Vagina (tissue), 2 donors: ENCODE results near the gene LDLRAD4. TPM values are rescaled to one million over a fixed set of nuclear protein-coding genes. Genes with fewer than 3 reads are reported as not detected.

Experiments
- DNase-seq, 2 donors: peaks; one replicate each; pipeline ENCODE4 v3.0.0-alpha.2; 2017; ENCODE audit errors: extremely low spot score in 2 of 2
- H3K27ac ChIP-seq: fragments of 200-600 bp; sonication (generic); one replicate; pipeline ENCODE4 v1.5.1; 2019
- H3K27me3 ChIP-seq: fragments of 200-600 bp; sonication (generic); one replicate; pipeline ENCODE4 v1.5.1; 2019
- H3K36me3 ChIP-seq, 2 donors: fragments of 200-600 bp; sonication (generic); one replicate each; pipeline ENCODE4 v1.5.1; 2017 to 2019
- H3K4me1 ChIP-seq: fragments of 200-600 bp; sonication (generic); one replicate; pipeline ENCODE4 v1.5.1; 2019
- H3K4me3 ChIP-seq, 2 donors: fragments of 200-600 bp; sonication (generic); 1 replicate in 1 of 2; 2 replicates in 1 of 2; pipeline ENCODE4 v1.5.1; 2016 to 2019
- H3K9me3 ChIP-seq: fragments of 200-600 bp; sonication (generic); one replicate; pipeline ENCODE4 v1.5.1; 2019
- POLR2A ChIP-seq, 2 donors: fragments of 450-650 bp; IDR thresholded peaks; one replicate each; pipeline ENCODE4 v1.6.1; 2017; ENCODE audit warnings: antibody characterized with exemption in 2 of 2, mild to moderate bottlenecking in 2 of 2, moderate library complexity in 2 of 2
- POLR2AphosphoS5 ChIP-seq, 2 donors: sonication (generic); formaldehyde crosslinking; IDR thresholded peaks; one replicate each; pipeline ENCODE4 v1.9.0; 2017; ENCODE audit warnings: antibody characterized with exemption in 2 of 2, mild to moderate bottlenecking in 2 of 2, low read depth in 1 of 2; ENCODE audit not compliant: insufficient read depth in 1 of 2
- intact Hi-C: fragments of 100-400 bp; cut with DNase I; formaldehyde crosslinking; loops from one replicate; pipeline ENCODE4 v1.15.1; 2023
- total RNA-seq: library from RNA; depleted of rRNA; stranded (reverse); fragments of >200 nt; gene quantifications from one replicate; pipeline ENCODE4 v1.2.3, GENCODE V29; 2016
- TF ChIP-seq, protein P1 (sequence below), 3 experiments: fragments of 450-650 bp in 2 of 3; fragments of 200-600 bp in 1 of 3; sonication (generic) in 1 of 3; IDR thresholded peaks; one replicate each; pipeline ENCODE4 v1.5.1; 2017 to 2019; ENCODE audit warnings: antibody characterized with exemption in 3 of 3, mild to moderate bottlenecking in 2 of 3, moderate library complexity in 2 of 3

Gene LDLRAD4
- total RNA-seq, 1 donor from 2014 or later = 24.3 TPM

DNA sequence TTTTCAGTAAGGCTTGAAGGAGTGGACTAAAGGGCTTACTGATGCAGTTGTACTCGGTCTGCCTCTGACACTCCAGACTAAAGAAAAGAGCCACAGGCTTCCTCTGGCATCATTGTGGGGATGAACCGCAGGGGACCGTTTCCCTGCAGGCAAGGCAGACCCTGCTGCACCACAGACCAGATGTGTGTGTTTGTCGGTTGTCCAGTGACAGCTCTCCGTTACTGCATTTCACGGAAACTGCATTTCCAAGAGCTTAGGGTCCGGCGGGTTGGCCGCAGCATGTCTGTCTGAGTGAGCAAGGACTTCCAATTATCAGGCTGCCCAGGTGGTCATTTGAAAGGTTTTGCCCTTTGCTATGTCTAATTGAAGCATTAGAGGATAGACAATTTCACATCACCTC is 409.7 kb downstream of the LDLRAD4 start:
- intact Hi-C loops = no loop called here
- DNase-seq = no peak

DNA sequence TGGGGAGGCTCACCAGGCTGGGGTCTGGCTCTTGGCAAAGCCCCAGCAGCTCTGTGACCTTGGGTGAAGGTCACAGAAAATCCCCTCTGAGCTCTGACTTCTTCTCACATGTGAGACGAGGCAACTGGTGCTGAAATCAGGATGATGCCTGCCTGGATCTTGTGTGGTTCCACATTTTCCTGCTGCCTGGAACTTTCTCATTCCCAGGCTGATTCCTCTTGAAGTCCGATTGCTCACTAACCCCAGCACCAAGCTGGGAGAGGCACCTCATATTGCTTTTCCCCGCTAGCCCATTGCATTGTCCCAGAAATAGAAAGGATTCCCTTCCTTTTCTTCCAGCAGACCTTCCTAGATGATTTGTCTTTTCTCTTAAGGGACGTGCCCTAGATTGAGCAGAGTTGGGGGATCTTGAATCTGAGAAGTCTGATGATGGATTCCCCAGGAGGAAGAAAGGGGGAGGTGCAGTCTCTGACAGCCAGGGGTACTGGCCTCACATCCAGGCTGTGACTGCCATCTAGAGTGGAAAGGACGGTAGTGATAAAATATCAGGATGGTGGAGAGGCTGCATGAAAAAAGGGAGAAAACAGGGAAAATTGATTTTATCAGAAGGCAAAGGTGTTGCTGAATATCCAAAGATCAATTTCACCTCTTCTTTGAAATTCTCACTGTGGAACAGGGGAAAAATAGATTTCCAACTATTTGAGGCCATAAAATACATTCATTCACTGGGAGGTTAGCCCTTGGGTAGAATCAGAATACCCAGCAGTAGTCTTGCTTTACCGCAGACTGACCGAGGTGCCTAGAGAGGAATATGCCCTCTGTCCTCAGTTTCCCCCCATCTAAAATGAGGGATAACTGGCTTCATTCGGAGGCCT is 411.5 kb downstream of the LDLRAD4 start:
- Histone ChIP-seq H3K27me3 (no peaks in the 10 kb centered on the region), H3K36me3 (no peaks in the 10 kb centered on the region), H3K4me3 (no peak overlapping the region), H3K9me3 (no peaks in the 10 kb centered on the region), H3K4me1 (no peaks in the 10 kb centered on the region), H3K27ac (peak overlapping the region; percentile 25)
- intact Hi-C loops = no loop called here
- no peak for DNase-seq
- TF ChIP-seq POLR2AphosphoS5 (IDR thresholded peaks at IDR 0.05; ENCODE audit: insufficient read depth in 1 of 2, low read depth in 1 of 2) = peak in 1 of 2 donors; percentile 27
- TF ChIP-seq, protein P1, sequence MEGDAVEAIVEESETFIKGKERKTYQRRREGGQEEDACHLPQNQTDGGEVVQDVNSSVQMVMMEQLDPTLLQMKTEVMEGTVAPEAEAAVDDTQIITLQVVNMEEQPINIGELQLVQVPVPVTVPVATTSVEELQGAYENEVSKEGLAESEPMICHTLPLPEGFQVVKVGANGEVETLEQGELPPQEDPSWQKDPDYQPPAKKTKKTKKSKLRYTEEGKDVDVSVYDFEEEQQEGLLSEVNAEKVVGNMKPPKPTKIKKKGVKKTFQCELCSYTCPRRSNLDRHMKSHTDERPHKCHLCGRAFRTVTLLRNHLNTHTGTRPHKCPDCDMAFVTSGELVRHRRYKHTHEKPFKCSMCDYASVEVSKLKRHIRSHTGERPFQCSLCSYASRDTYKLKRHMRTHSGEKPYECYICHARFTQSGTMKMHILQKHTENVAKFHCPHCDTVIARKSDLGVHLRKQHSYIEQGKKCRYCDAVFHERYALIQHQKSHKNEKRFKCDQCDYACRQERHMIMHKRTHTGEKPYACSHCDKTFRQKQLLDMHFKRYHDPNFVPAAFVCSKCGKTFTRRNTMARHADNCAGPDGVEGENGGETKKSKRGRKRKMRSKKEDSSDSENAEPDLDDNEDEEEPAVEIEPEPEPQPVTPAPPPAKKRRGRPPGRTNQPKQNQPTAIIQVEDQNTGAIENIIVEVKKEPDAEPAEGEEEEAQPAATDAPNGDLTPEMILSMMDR (IDR thresholded peaks at IDR 0.05) = peak; percentile 43 to 85 (median 65)
- TF ChIP-seq POLR2A (IDR thresholded peaks at IDR 0.05) = no peak

More for the DNA sequence above, 409.7 kb downstream of the LDLRAD4 start:
- Histone ChIP-seq H3K4me3 (no peak overlapping the region), H3K27me3 (no peaks in the 10 kb centered on the region), H3K27ac (no peak overlapping the region), H3K36me3 (no peaks in the 10 kb centered on the region), H3K9me3 (no peaks in the 10 kb centered on the region), H3K4me1 (no peaks in the 10 kb centered on the region)
- TF ChIP-seq POLR2AphosphoS5 (IDR thresholded peaks at IDR 0.05; ENCODE audit: insufficient read depth in 1 of 2, low read depth in 1 of 2) (no peak), POLR2A (IDR thresholded peaks at IDR 0.05) (no peak)
- TF ChIP-seq, protein P1 (IDR thresholded peaks at IDR 0.05) = no peak

DNA sequence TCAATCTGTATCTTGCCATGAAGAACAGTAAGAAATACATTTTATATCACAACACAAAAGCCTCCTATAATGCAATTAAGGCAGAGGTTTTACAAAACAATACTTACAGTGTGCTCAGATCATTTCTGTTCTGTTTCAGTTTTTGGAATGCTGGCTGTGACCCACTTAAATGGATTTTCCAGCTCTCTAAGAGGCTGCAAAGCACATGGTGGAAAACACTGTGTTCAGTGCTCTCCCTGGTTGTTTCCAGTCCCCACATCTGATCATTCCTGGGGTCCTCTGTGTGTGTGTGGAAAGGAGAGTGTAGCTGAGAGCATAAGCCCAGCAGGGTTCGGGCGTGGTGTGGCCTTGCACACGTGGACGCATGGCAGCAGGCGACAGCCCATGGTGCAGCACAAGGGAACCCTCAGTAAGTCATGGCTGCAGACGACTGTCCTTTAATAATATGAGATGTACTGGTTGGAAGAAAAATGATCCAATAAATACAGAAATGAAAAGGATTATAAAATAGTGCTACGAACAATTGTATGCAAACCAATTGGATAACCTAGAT is 412.2 kb downstream of the LDLRAD4 start:
- Histone ChIP-seq H3K27me3 (no peaks in the 10 kb centered on the region), H3K9me3 (no peaks in the 10 kb centered on the region), H3K4me3 (no peak overlapping the region), H3K27ac (no peak overlapping the region), H3K36me3 (no peaks in the 10 kb centered on the region), H3K4me1 (no peaks in the 10 kb centered on the region)
- intact Hi-C loops = no loop called here
- no peak for DNase-seq
- TF ChIP-seq POLR2AphosphoS5 (IDR thresholded peaks at IDR 0.05; ENCODE audit: insufficient read depth in 1 of 2, low read depth in 1 of 2) = no peak
- TF ChIP-seq, protein P1 (IDR thresholded peaks at IDR 0.05) = no peak
- no peak for TF ChIP-seq POLR2A (IDR thresholded peaks at IDR 0.05)

DNA sequence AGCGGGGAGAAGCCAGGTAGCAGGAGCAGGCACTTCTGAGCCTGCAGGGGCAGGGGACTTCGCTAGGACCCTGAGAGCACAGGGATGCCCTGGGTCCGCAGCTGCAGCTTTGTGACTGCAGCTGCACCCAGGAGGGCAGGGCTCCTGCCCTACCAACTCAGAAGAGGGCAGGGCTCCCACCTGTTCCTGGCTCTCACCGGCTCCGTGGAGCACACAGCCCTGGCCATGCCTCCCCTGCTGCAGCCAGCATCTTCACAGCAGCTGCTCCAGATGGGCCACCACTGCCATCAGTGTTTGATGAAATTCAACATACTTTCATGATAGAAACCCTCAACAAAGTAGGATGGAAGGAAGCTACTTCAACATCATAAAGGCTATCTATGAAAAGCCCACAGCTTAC is 415.1 kb downstream of the LDLRAD4 start:
- no peaks in the 10 kb centered on the region for H3K27me3 ChIP-seq
- intact Hi-C loops = no loop called here
- no peaks in the 10 kb centered on the region for H3K36me3 ChIP-seq
- H3K9me3 ChIP-seq = no peaks in the 10 kb centered on the region
- DNase-seq = no peak
- TF ChIP-seq POLR2AphosphoS5 (IDR thresholded peaks at IDR 0.05; ENCODE audit: insufficient read depth in 1 of 2, low read depth in 1 of 2) (no peak), POLR2A (IDR thresholded peaks at IDR 0.05) (no peak)
- TF ChIP-seq, protein P1 (IDR thresholded peaks at IDR 0.05) = no peak
- H3K4me3 ChIP-seq = no peak overlapping the region
- no peaks in the 10 kb centered on the region for H3K4me1 ChIP-seq
- no peak overlapping the region for H3K27ac ChIP-seq

DNA sequence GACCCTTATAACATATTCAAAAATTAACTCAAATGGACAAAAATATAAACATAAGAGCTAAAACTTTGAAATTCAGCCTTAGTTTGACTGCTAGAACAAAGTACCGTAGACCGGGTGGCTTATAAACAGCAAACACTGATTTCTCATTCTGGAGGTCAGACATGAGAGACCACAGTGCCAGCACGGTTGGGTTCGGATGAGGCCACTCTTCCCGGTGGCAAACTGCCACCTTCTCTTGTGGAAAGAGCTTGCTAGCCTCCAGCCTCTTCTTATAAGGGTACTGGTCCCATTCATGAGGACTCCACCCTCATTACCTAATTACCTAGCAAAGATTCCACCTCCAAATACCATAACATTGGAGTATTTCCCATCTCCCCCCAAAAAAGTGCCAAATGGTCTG is 416.5 kb downstream of the LDLRAD4 start:
- no peak for DNase-seq
- H3K36me3 ChIP-seq = no peaks in the 10 kb centered on the region
- H3K4me1 ChIP-seq = no peaks in the 10 kb centered on the region
- TF ChIP-seq, protein P1 (IDR thresholded peaks at IDR 0.05) = no peak
- no peak for TF ChIP-seq POLR2A (IDR thresholded peaks at IDR 0.05)
- no peak overlapping the region for H3K27ac ChIP-seq
- no peaks in the 10 kb centered on the region for H3K9me3 ChIP-seq
- H3K27me3 ChIP-seq = no peaks in the 10 kb centered on the region
- intact Hi-C loops = no loop called here
- no peak overlapping the region for H3K4me3 ChIP-seq
